ENCODE data around the gene PRM3.

PRM3 gene

GRCh38 chr16:11283820-11284248 lies 10.4 kb upstream of the PRM3 start:
- no peak for DNase-seq (ENCODE audit: low read depth, low spot score)

GRCh38 chr16:11280616-11281522 lies 7.4 kb upstream of the PRM3 start, which contains the start of gene PRM1:
TSS of gene PRM1 (minus strand) at chr16:11281330. CDS start at chr16:11281238, 92 bp downstream.
- no peak for DNase-seq (ENCODE audit: low read depth, low spot score)

DNA sequence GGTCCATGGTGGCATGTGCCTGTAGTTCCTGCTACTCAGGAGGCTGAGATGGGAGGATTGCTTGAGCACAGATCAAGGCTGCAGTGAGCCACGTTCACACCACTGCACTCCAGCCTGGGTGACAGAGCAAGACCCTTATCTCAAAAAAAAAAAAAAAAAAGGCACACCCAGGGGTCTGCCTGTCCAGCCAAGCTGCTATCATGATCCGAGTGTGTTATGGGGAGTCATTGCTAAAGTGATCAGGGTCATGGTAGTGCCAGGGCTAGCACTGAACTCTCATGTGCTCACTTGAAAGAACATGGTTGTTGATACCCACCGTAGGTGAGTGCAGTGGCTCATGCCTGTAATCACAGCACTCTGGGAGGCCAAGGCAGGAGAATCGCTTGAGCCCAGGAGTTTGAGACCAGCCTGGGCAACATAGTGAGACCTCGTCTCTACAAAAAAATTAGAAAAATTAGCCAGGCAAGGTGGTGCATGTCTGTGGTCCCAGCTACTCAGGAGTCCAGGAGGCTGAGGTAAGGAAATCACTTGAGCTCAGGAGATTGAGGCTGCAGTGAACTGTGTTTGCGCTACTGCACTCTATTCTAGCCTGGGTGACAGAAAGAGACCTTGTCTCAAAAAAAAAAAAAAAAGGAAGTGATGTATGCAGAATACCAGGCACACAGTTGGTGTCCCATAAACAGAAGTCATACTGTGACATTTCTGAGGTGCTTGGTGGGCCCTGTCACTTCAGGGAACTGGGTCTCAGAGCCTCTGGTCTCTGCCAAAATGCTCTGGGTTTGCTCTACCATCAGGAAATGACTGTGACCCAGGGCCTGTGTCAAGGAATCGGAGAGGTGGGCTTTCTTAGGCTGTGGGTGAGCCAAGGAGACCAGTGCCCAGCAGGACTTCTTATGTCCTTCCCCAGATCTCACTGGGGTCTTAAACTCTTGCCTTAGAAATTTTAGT lies 5.5 kb upstream of the PRM3 start:
- no peak for DNase-seq (ENCODE audit: low read depth, low spot score)

DNA sequence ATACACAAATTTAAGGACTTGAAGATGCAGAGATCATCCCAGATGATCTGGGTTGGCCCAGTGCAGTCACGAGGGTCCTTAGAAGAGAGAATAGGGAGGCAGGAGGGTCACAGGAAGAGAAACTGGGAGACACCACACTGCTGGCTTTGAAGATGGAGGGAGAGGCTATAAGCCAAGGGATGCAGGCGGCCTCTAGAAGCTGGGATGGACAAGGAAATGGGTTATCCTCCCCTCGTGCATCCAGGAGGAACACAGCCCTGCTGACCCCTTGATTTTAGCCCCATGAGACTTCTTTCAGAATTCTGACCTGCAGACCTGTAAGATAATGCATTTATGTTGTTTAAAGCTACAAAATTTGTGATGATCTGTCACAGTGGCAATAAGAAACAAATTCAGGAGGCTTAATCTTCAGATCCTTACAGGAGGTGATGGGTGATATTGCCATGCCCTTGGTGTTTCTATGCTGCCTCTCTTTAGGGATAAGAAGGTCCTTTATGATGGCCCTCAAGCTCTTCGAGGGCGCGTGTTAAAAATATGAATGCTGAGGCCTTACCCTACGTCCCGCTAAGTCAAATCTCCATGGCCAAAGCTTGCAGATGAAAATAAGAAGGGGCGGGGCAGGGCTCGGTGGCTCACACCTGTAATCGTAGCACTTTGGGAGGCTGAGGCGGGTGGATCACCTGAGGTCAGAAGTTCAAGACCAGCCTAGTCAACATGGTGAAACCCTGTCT lies 4.3 kb upstream of the PRM3 start:
- no peak for DNase-seq (ENCODE audit: low read depth, low spot score)

DNA sequence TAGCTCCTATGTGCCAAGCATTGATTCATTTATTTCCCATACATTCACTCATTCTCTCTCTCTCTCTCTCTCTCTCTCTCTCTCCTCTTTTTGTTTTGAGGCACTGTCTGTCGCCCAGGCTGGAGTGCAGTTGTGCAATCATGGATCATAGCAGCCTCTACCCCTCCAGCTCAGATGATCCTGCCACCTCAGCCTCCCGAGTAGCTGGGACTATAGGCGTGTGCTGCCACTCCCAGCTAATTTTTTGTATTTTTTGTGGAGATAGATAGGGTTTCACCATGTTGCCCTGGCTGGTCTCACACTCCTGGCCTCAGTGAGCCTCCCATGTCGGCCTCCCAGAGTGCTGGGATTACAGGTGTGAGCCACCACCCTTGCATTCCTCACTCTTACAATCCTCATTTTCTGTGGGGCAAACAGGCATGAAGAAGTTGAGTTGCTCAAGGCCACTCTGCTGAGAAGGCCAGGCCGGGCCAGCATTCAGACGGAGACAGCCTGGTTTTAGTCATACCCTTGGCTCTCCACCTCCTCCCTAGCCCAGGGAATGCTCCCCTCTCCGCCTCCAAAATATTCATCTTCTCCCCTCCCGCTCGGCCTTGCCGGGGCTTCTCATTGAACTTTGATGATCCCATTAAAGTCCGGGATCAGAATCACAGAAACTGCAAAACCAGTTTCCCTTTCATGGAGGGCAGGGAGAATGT lies 3.6 kb upstream of the PRM3 start:
- DNase-seq (ENCODE audit: low read depth, low spot score), result no peak

- no peak for DNase-seq (ENCODE audit: low read depth, low spot score)
These were observed 2.9 kb upstream of the PRM3 start, which contains the start of gene PRM2 for GRCh38 chr16:11276143-11276895. TSS of gene PRM2 (minus strand) at chr16:11276480. CDS start at chr16:11276370, 110 bp downstream.

- no peak for DNase-seq (ENCODE audit: low read depth, low spot score)
These were observed 1.5 kb upstream of the PRM3 start for GRCh38 chr16:11274964-11275363.

- DNase-seq (ENCODE audit: low read depth, low spot score), result no peak
These were observed 394 bp upstream of the PRM3 start for GRCh38 chr16:11273721-11274324.

GRCh38 chr16:11272484-11272883 lies 945 bp downstream of the PRM3 start:
- DNase-seq (ENCODE audit: low read depth, low spot score), result no peak

GRCh38 chr16:11271610-11272009 lies 1.8 kb downstream of the PRM3 start:
- DNase-seq (ENCODE audit: low read depth, low spot score), result no peak

DNA sequence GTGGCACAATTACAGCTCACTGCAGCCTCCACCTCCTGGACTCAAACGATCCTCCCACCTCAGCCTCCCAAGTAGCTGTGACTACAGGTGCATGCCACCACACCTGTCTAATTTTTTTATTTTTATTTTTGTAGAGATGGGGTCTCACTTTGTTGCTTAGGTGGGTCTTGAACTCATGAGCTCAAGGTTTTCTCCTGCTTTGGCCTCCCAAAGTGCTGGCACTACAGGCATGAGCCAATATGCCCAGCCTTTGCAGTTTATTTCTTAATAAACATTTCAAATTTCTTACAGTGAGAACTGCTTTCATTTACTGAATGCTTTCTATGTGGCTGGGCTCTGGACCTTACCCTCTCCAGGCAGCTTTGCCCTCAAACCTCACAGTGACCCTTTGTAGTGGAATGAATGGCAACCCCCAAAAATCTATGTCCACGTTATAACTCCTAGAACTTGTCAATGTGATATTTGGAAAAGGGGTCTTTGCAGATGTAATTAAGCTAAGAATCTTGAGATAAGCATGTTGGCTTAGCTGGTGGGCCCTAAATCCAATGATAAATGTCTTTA lies 2.7 kb downstream of the PRM3 start:
- DNase-seq (ENCODE audit: low read depth, low spot score), result no peak

GRCh38 chr16:11268921-11269375 lies 4.5 kb downstream of the PRM3 start, which contains the start of gene TNP2:
TSS of gene TNP2 (minus strand) at chr16:11269325. CDS start at chr16:11269262, 63 bp downstream.
- DNase-seq (ENCODE audit: low read depth, low spot score), result no peak

DNA sequence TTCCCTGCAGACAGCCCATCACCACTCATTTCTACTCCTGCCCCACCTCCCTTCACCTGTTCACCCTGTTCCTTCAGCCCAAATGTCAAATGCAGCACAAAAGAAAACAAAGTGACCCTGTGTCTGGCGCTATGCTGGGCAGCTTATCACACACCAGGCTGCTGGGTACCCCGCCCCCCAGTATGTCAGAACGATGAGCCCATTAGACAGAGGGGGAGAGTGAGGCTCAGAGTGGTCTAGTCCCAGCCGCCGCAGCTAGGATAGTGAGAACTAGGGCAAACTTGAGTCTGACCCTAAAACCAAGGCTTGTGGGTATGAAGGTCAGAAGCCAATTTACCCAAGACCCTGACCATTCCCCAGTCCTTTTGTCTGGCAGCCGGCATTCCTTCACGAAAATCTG lies 8.3 kb downstream of the PRM3 start:
- DNase-seq (ENCODE audit: low read depth, low spot score), result no peak

- DNase-seq (ENCODE audit: low read depth, low spot score), result no peak
These were observed 9.1 kb downstream of the PRM3 start for GRCh38 chr16:11264155-11264832.

DNA sequence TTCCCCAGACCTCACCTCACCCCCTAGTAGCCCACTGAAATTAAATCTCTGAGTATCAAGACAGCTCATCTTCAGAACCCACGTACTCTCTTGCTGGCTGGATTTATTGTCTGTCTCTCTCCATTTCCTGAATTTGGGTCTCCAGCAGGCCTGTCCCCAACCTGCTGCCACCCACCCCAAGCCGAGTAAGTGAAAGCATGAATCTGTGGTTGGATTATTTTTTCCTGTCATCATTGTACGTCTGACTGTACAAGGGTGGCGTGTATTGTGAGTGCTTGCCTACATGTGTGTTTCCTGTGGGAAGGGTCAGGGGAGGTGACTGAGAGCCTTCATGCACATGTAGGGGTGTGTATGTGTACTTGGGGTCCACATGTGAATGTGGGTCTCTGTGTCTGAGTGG lies 9.7 kb downstream of the PRM3 start:
- DNase-seq (ENCODE audit: low read depth, low spot score), result no peak

DNA sequence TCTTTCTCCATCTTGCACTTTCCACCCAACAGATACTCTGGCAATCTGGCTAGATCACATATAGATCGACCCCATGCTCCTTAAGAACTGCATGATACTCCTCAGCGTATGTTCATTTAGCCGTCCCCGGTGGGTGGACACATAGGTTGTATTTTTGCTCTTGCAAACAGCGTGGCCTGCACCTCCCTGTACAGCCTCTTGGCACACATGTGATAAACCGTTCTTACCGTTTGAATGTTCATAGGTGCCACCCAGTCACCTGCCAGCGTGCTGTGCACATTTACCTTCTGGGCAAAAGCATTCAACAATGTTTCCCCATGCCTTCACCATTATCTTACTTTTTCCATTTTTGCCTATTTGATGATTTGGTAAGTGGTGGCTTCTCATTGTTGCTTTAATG lies 10.5 kb downstream of the PRM3 start:
- no peak for DNase-seq (ENCODE audit: low read depth, low spot score)

GRCh38 chr16:11260596-11260966 lies 12.8 kb downstream of the PRM3 start:
- DNase-seq (ENCODE audit: low read depth, low spot score), result no peak
